ENCODE data around the gene PGAP2. TPM values are rescaled to one million over a fixed set of nuclear protein-coding genes. Genes with fewer than 3 reads are reported as not detected.

Gene PGAP2
- total RNA-seq, 1 experiment from 2014 or later, result 27.2 TPM

DNA sequence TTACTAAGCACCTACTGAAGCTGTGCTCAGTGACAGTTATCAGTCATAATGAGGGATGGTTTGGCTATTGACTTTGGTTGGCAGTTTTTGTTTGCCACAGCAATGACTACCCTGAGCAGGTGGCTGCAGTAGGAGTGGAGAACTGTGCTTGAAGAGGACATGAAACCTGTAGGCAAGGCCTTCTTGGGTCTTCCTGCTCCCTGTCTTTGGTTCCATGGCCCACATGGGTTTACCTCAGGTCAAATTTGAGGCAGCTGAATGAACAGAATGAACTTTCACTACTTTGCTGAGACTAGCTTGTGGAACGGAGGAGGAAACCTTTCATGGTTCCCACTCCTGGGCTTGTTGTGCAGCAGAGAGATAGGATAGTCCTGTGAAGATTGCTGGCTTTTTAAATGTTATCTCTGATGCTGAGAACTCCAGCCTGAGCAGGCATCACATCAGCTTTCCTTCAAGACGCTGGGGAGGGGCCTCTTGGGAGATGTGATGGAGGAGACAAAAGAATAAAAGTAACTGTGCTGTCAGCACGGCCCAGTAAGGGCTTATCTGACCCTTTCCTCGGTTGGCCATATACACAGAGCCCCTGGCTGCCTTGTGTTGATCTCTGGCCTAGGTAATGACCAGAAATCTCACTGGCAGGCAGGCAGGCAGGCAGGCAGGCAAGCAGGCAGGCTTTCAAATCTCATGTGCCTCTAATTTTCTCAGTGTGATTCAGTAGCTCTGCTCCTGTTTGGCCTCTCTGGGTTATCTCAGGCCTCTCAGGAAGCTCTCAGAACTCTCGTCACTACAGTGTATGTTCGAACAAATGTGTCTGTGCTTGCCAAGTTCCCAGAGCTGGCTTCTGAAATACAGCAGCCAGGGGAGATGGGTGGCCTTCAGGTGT is 59.1 kb downstream of the PGAP2 start:
- Mint-ChIP-seq H3K4me3 (ENCODE audit: unreplicated experiment) (no peak overlapping the region), H3K4me1 (ENCODE audit: insufficient read depth, unreplicated experiment) (peaks cover 15% of the 10 kb centered on the region), H3K27me3 (ENCODE audit: insufficient read depth, unreplicated experiment) (no peaks in the 10 kb centered on the region), H3K9me3 (ENCODE audit: unreplicated experiment) (no peaks in the 10 kb centered on the region), H3K36me3 (ENCODE audit: insufficient read depth, unreplicated experiment) (no peaks in the 10 kb centered on the region), H3K27ac (ENCODE audit: low read depth, unreplicated experiment) (no peak overlapping the region)
- ChIA-PET CTCF (interaction anchor here (0.8 to 6.9 kb wide), 4 partner anchors 11 to 205 kb away, joined by 3 to 45 read pairs (median 10); partner anchors contain the start of gene STIM1), POLR2A (interaction anchor here (0.6 to 0.7 kb wide), 2 partner anchors 29 to 151 kb away, joined by 3 read pairs; no protein-coding TSS in a partner anchor)
- intact Hi-C loops (cut with micrococcal nuclease), result no loop called here
- no peak for DNase-seq (ENCODE audit: unreplicated experiment)
- no TSS peak for BruUV-seq (replicated peaks)
- no peak for TF ChIP-seq CTCF (IDR thresholded peaks at IDR 0.05; ENCODE audit: unreplicated experiment)

- H3K9me3 Mint-ChIP-seq (ENCODE audit: unreplicated experiment), result no peaks in the 10 kb centered on the region
- BruUV-seq (replicated peaks), result no TSS peak
- H3K4me1 Mint-ChIP-seq (ENCODE audit: insufficient read depth, unreplicated experiment), result peaks cover 14% of the 10 kb centered on the region
- intact Hi-C loops (cut with micrococcal nuclease), result no loop called here
- no peak for TF ChIP-seq CTCF (IDR thresholded peaks at IDR 0.05; ENCODE audit: unreplicated experiment)
- no peaks in the 10 kb centered on the region for H3K27me3 Mint-ChIP-seq (ENCODE audit: insufficient read depth, unreplicated experiment)
- DNase-seq (ENCODE audit: unreplicated experiment), result no peak
- ChIA-PET POLR2A (no interaction called here), CTCF (interaction anchor here (0.8 to 6.9 kb wide), 3 partner anchors 19 to 200 kb away, joined by 3 to 45 read pairs (median 3); partner anchors contain the start of gene STIM1)
- no peak overlapping the region for H3K4me3 Mint-ChIP-seq (ENCODE audit: unreplicated experiment)
- no peaks in the 10 kb centered on the region for H3K36me3 Mint-ChIP-seq (ENCODE audit: insufficient read depth, unreplicated experiment)
- H3K27ac Mint-ChIP-seq (ENCODE audit: low read depth, unreplicated experiment), result no peak overlapping the region
Measured at GRCh38 chr11:3873712-3874349, 65.5 kb downstream of the PGAP2 start.

Other genes with a start within 250 kb of the PGAP2 start
- not detected in 2 replicates for gene ART5, start 166.6 kb upstream of the PGAP2 start, total RNA-seq (2022)
- gene ART1, start 163.4 kb upstream of the PGAP2 start, total RNA-seq (2022), result not detected in 2 replicates
- gene CHRNA10, start 137.2 kb upstream of the PGAP2 start, total RNA-seq (2022), result 2.3 and 2.5 TPM in 2 replicates
- 79.4 and 83.7 TPM in 2 replicates for gene NUP98, start 11.0 kb upstream of the PGAP2 start, total RNA-seq (2022)
- gene RHOG, start 32.4 kb downstream of the PGAP2 start, total RNA-seq (2022), result 32.6 and 35.7 TPM in 2 replicates
- 41.2 and 56.2 TPM in 2 replicates for gene STIM1, start 47.1 kb downstream of the PGAP2 start, total RNA-seq (2022)